ENCODE measurements around the gene KRT86.

- TF ChIP-seq CTCF (IDR thresholded peaks at IDR 0.05; ENCODE audit: low read depth, low read length) (no peak), EZH2phosphoT487 (IDR thresholded peaks at IDR 0.05; ENCODE audit: low read depth) (no peak)
These were observed 47.6 kb downstream of the KRT86 start for GRCh38 chr12:52322069-52322468.

Data from OCI-LY3 (cell line).